Neural cell (in vitro differentiated cells): ENCODE measurements around the gene PCBP4.

Experiments used
- EZH2 ChIP-seq: fragments of 200-600, 300-800 bp; shearing (Covaris generic), sonication (generic); IDR thresholded peaks from 2 replicates; pipeline ENCODE4 v1.6.1; 2014; ENCODE audit warnings: antibody characterized with exemption, low read length, borderline replicate concordance, mild to moderate bottlenecking; ENCODE audit not compliant: insufficient read depth, poor library complexity, severe bottlenecking
- POLR2AphosphoS5 ChIP-seq: IDR thresholded peaks from 2 replicates; pipeline ENCODE4 v1.6.1; 2012
- TF ChIP-seq, protein P1 (sequence below): fragments of 450-650 bp; IDR thresholded peaks from 2 replicates; pipeline ENCODE4 v1.5.1; 2014; ENCODE audit warnings: antibody characterized with exemption, mild to moderate bottlenecking, moderate library complexity; ENCODE audit not compliant: poor library complexity, severe bottlenecking

DNA sequence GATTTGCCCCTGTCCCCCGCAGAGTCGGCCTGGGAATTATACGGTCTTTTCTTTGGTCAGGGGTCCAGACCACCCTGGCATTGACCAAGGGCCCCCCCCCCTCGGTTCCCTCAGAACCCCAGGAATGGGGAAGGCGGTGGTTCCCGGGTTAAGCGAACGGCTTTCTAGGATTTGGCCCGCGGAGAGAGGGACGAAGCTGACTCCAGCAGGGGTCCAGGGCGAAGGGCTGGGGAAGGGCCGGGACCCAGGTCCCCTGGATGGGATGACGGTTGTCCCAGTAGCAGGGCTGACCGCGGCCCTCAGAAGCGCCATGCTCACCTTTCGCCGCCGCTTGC is 25.8 kb downstream of the PCBP4 start:
- TF ChIP-seq EZH2 (no peak), POLR2AphosphoS5 (no peak)
- TF ChIP-seq, protein P1, sequence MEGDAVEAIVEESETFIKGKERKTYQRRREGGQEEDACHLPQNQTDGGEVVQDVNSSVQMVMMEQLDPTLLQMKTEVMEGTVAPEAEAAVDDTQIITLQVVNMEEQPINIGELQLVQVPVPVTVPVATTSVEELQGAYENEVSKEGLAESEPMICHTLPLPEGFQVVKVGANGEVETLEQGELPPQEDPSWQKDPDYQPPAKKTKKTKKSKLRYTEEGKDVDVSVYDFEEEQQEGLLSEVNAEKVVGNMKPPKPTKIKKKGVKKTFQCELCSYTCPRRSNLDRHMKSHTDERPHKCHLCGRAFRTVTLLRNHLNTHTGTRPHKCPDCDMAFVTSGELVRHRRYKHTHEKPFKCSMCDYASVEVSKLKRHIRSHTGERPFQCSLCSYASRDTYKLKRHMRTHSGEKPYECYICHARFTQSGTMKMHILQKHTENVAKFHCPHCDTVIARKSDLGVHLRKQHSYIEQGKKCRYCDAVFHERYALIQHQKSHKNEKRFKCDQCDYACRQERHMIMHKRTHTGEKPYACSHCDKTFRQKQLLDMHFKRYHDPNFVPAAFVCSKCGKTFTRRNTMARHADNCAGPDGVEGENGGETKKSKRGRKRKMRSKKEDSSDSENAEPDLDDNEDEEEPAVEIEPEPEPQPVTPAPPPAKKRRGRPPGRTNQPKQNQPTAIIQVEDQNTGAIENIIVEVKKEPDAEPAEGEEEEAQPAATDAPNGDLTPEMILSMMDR: no peak
